ENCODE results near the gene NKAIN4.

- no peak for TF ChIP-seq CTCF (IDR thresholded peaks at IDR 0.05)
- TF ChIP-seq EZH2 (IDR thresholded peaks at IDR 0.05; ENCODE audit: borderline replicate concordance, insufficient read depth, low read depth, low read length, poor library complexity, severe bottlenecking), result no peak
Measured at GRCh38 chr20:63292292-63292701, 38.0 kb upstream of the NKAIN4 start.
